HepG2 (cell line): Measurements from ENCODE around the gene IMPG2. TPM values are rescaled to one million over a fixed set of nuclear protein-coding genes. Genes with fewer than 3 reads are reported as not detected.

Source experiments
- ATAC-seq: fragments of 200-7000 bp; cut with Tn5 transposase; 3 replicates; pipeline ENCODE4 v1.9.1; 2020; ENCODE audit warnings: mild to moderate bottlenecking, moderate library complexity
- BruUV-seq: library from RNA; stranded (reverse); fragments of 400-500 nt; replicated peaks from 2 replicates; lab custom pipeline; 2021; lab: Mats Ljungman, UMichigan
- CTCF ChIA-PET: fragments of 300-600 bp; formaldehyde crosslinking; extraction: SDS; loops from one replicate; lab custom pipeline; 2021; ENCODE audit warnings: low total read pairs, inconsistent platforms, low intra/inter-chr PET ratio; lab: Yijun Ruan, JAX
- POLR2A ChIA-PET: fragments of 350-600 bp; sonication (Branson Sonifier 250); formaldehyde crosslinking; loops from one replicate; lab custom pipeline; 2020; ENCODE audit warnings: antibody characterized with exemption, inconsistent platforms; lab: Yijun Ruan, JAX
- DNase-seq: peaks from one replicate; pipeline ENCODE4 v3.0.0-alpha.2; 2015; ENCODE audit warnings: low spot score
- FAIRE-seq: peaks from 3 replicates; lab custom pipeline; 2011; peaks lifted over from hg19 to GRCh38; lab: Jason Lieb, UNC
- H2AFZ ChIP-seq: one replicate; pipeline ENCODE4 v1.6.1; 2011; ENCODE audit warnings: low read length, inconsistent platforms
- H3K27ac ChIP-seq: fragments of 300-600 bp; 3 replicates; pipeline ENCODE4 v1.8.0; 2011; ENCODE audit warnings: mixed run types, mild to moderate bottlenecking, mixed read lengths, low read length, inconsistent platforms; ENCODE audit not compliant: insufficient read depth; ENCODE audit errors: extremely low read length
- H3K27me3 ChIP-seq, 2 experiments: fragments of 200-600 bp in 1 of 2; 2 replicates in 1 of 2; 3 replicates in 1 of 2; pipeline versions ENCODE4 v1.6.0 to v1.8.0; 2011; ENCODE audit warnings: low read length in 2 of 2, mild to moderate bottlenecking in 2 of 2, moderate library complexity in 2 of 2, inconsistent platforms in 1 of 2; ENCODE audit not compliant: insufficient read depth in 2 of 2, control insufficient read depth in 1 of 2
- H3K36me3 ChIP-seq, 2 experiments: fragments of 200-600 bp in 1 of 2; replicated peaks in 1 of 2; 2 replicates in 1 of 2; 3 replicates in 1 of 2; pipeline versions ENCODE4 v1.5.1 to v1.8.0; 2011; ENCODE audit warnings: low read length in 2 of 2, inconsistent platforms in 1 of 2; ENCODE audit not compliant: insufficient read depth in 2 of 2, control insufficient read depth in 1 of 2
- H3K4me1 ChIP-seq: 2 replicates; pipeline ENCODE4 v1.5.1; 2012; ENCODE audit warnings: low read length, inconsistent platforms; ENCODE audit not compliant: insufficient read depth
- H3K4me2 ChIP-seq: 2 replicates; pipeline ENCODE4 v1.6.0; 2011; ENCODE audit warnings: low read depth, low read length, inconsistent platforms
- H3K4me3 ChIP-seq, 3 experiments: fragments of 200-600 bp in 1 of 3; sonication (generic), shearing (Covaris generic) in 1 of 3; replicated peaks in 1 of 3; 2 replicates each; pipeline ENCODE4 v1.5.1; 2011 to 2016; ENCODE audit warnings: low read length in 3 of 3, inconsistent platforms in 2 of 3, low read depth in 2 of 3, mild to moderate bottlenecking in 2 of 3, control low read depth in 1 of 3, mixed read lengths in 1 of 3; ENCODE audit not compliant: insufficient read depth in 1 of 3
- H3K79me2 ChIP-seq: one replicate; pipeline ENCODE4 v1.6.1; 2011; ENCODE audit warnings: low read length, inconsistent platforms; ENCODE audit not compliant: insufficient read depth
- H3K9ac ChIP-seq: 2 replicates; pipeline ENCODE4 v1.6.0; 2011; ENCODE audit warnings: mild to moderate bottlenecking, low read depth, low read length, inconsistent platforms; ENCODE audit not compliant: insufficient read depth
- H3K9me3 ChIP-seq: 2 replicates; pipeline ENCODE4 v1.5.1; 2012; ENCODE audit warnings: mild to moderate bottlenecking, low read length
- H4K20me1 ChIP-seq: 2 replicates; pipeline ENCODE4 v1.6.0; 2011; ENCODE audit warnings: inconsistent platforms, mild to moderate bottlenecking, low read length, moderate library complexity; ENCODE audit not compliant: insufficient read depth
- DR1 ChIP-seq: sonication (generic); formaldehyde crosslinking; IDR thresholded peaks from 2 replicates; pipeline ENCODE4 v1.8.0; 2021; ENCODE audit warnings: mild to moderate bottlenecking, missing genetic modification reagents, inconsistent platforms
- RAD21 ChIP-seq: fragments of 450-650 bp; formaldehyde crosslinking; IDR thresholded peaks from 2 replicates; pipeline ENCODE4 v1.5.0; 2020; ENCODE audit warnings: mild to moderate bottlenecking
- RNF2 ChIP-seq: fragments of 450-650 bp; conservative IDR thresholded peaks from 2 replicates; pipeline ENCODE4 v1.6.1; 2016; ENCODE audit warnings: low read depth
- SMC3 ChIP-seq: IDR thresholded peaks from 2 replicates; pipeline ENCODE4 v1.6.1; 2011; ENCODE audit warnings: low read length, improper control_type of control experiment
- ZBTB33 ChIP-seq: sonication (generic); formaldehyde crosslinking; IDR thresholded peaks from 2 replicates; pipeline ENCODE4 v1.4.0; 2020; ENCODE audit warnings: missing genetic modification reagents
- ZMYM2 ChIP-seq: sonication (generic); formaldehyde crosslinking; IDR thresholded peaks from 2 replicates; pipeline ENCODE4 v1.8.0; 2022; ENCODE audit warnings: mild to moderate bottlenecking, missing genetic modification reagents
- ZNF382 ChIP-seq: sonication (generic); formaldehyde crosslinking; IDR thresholded peaks from 2 replicates; pipeline ENCODE4 v1.5.0; 2020; ENCODE audit warnings: missing genetic modification reagents, mild to moderate bottlenecking, borderline replicate concordance
- ZNF431 ChIP-seq: sonication (generic); formaldehyde crosslinking; IDR thresholded peaks from 2 replicates; pipeline ENCODE4 v1.9.0; 2022; ENCODE audit warnings: missing genetic modification reagents, low read depth, mild to moderate bottlenecking, borderline replicate concordance
- ZNF704 ChIP-seq: sonication (generic); formaldehyde crosslinking; IDR thresholded peaks from 2 replicates; pipeline ENCODE4 v1.8.1; 2023; ENCODE audit warnings: mild to moderate bottlenecking, inconsistent platforms, moderate library complexity, missing genetic modification reagents, borderline replicate concordance
- WGBS: methylation state at CpG from one replicate; pipeline ENCODE4 v1.1.6; 2017; ENCODE audit warnings: low lambda C conversion rate; 5-methylcytosine and 5-hydroxymethylcytosine counted together
- in situ Hi-C: cut with HindIII; loops from 2 replicates; pipeline ENCODE4 v1.10.0; 2017; ENCODE audit warnings: low pct_unique_long_range_greater_than_20kb; ENCODE audit not compliant: extremely low pct_ligation_motif_present
- intact Hi-C: fragments of 100-400 bp; cut with micrococcal nuclease; formaldehyde crosslinking; loops from one replicate; pipeline ENCODE4 v1.10.0; 2022; ENCODE audit not compliant: unreplicated experiment
- polyA plus RNA-seq, 8 experiments: library from polyadenylated mRNA; depleted of rRNA in 3 of 8; stranded (reverse) in 7 of 8; unstranded in 1 of 8; fragments of >200 nt; fragmentation: Illumina TruSeq in 4 of 8; extraction: Trizol in 4 of 8; gene quantifications; 2 replicates each; pipeline versions ENCODE4 v1.2.1 to v1.2.3, GENCODE V29; 2011 to 2016; ENCODE audit warnings: low read depth in 4 of 8, missing spikeins in 1 of 8, mixed read lengths in 1 of 8; ENCODE audit not compliant: insufficient read depth in 1 of 8
- total RNA-seq, 5 experiments: library from RNA; depleted of rRNA; stranded (reverse); fragments of >200 nt; fragmentation: Illumina TruSeq; extraction: Trizol; gene quantifications; 2 replicates each; pipeline ENCODE4 v1.2.3, GENCODE V29; 2016; ENCODE audit warnings: low read depth in 1 of 5

IMPG2 gene
- total and polyA plus RNA-seq, 2 of the 13 experiments (the other 11 are each of a cell fraction or from before 2014, with no cell fraction given): 0.02 to 0.03 TPM

GRCh38 chr3:101224739-101225138 lies 95.6 kb downstream of the IMPG2 start:
- H3K4me2 ChIP-seq: no peak overlapping the region
- H3K27ac ChIP-seq: no peak overlapping the region
- DNase-seq (no peak), ATAC-seq (no peak), FAIRE-seq (no peak)
- H3K9ac ChIP-seq: no peak overlapping the region
- no peaks in the 10 kb centered on the region for H3K9me3 ChIP-seq
- no TSS peak for BruUV-seq
- ChIA-PET CTCF (no interaction called here), POLR2A (no interaction called here)
- H3K27me3 ChIP-seq: no peaks in the 10 kb centered on the region; a peak in 1 of 5 replicates
- in situ Hi-C loops (loop anchor here (25.0 kb wide), 1 partner anchor 413 kb away; no protein-coding TSS in a partner anchor), intact Hi-C loops (no loop called here)
- no peak overlapping the region for H2AFZ ChIP-seq
- WGBS: 18% methylated on average over 4 of the region's 4 CpGs
- no peaks in the 10 kb centered on the region for H3K79me2 ChIP-seq
- TF ChIP-seq RNF2 (no peak), ZNF382 (no peak), ZNF431 (no peak), DR1 (CRISPR knock-in tag) (no peak), RAD21 (no peak), ZBTB33 (no peak), SMC3 (no peak), ZNF704 (CRISPR knock-in tag) (no peak), ZMYM2 (no peak)
- H4K20me1 ChIP-seq: no peaks in the 10 kb centered on the region
- H3K36me3 ChIP-seq: no peaks in the 10 kb centered on the region
- no peak overlapping the region for H3K4me3 ChIP-seq
- no peaks in the 10 kb centered on the region for H3K4me1 ChIP-seq
